Fibroblast of lung (primary cell): Measurements from ENCODE around the gene LDHAL6A.
"Not testable (repeated sequence)": the region's sequence is repeated elsewhere in the genome, so short reads cannot be mapped to it uniquely, and the experiment has no call there.

Source experiments
- EZH2 ChIP-seq: IDR thresholded peaks from 2 replicates; pipeline ENCODE4 v1.5.1; 2012; ENCODE audit warnings: low read length, control low read depth, mild to moderate bottlenecking; ENCODE audit errors: missing control alignments
- TF ChIP-seq, protein P1 (sequence below), 2 donors: IDR thresholded peaks in 1 of 2; conservative IDR thresholded peaks in 1 of 2; 1 replicate in 1 of 2; 2 replicates in 1 of 2; pipeline ENCODE4 v1.5.1; 2011 to 2012; ENCODE audit warnings: low read length in 2 of 2, control low read depth in 1 of 2, inconsistent platforms in 1 of 2, low read depth in 1 of 2, mild to moderate bottlenecking in 1 of 2

- TF ChIP-seq, protein P1, sequence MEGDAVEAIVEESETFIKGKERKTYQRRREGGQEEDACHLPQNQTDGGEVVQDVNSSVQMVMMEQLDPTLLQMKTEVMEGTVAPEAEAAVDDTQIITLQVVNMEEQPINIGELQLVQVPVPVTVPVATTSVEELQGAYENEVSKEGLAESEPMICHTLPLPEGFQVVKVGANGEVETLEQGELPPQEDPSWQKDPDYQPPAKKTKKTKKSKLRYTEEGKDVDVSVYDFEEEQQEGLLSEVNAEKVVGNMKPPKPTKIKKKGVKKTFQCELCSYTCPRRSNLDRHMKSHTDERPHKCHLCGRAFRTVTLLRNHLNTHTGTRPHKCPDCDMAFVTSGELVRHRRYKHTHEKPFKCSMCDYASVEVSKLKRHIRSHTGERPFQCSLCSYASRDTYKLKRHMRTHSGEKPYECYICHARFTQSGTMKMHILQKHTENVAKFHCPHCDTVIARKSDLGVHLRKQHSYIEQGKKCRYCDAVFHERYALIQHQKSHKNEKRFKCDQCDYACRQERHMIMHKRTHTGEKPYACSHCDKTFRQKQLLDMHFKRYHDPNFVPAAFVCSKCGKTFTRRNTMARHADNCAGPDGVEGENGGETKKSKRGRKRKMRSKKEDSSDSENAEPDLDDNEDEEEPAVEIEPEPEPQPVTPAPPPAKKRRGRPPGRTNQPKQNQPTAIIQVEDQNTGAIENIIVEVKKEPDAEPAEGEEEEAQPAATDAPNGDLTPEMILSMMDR (conservative IDR thresholded peaks at IDR 0.05 in 1 of 2, IDR thresholded peaks at IDR 0.05 in 1 of 2; ENCODE audit: low read depth in 1 of 2, low read length in 2 of 2): not testable (repeated sequence)
- not testable (repeated sequence) for TF ChIP-seq EZH2
These were observed 48.3 kb upstream of the LDHAL6A start for GRCh38 chr11:18407400-18407799.
